ENCODE measurements around the gene CACNA1B.

CACNA1B gene

DNA sequence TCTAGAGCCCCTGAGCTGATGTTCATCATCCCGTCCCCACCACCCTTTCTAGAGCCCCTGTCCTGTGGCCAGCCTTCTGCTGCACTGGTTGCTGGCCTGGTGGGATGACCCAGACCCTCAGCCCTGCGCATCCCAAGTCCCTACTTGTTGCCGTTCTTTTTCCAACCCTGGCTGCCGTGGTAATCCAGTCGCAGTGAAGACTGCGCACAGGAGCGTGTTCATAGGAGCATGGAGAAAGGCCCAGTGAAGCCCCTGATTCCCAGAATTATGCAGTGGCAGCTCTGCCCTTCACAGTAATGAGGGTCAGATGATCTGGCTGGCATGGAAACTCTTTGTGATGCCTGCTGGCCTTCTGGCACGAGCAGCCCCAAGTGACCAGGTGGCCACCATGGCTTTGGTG is 183.3 kb downstream of the CACNA1B start:
- H3K9ac ChIP-seq (ENCODE audit: low read depth, low read length) = no peak overlapping the region
- H3K27ac ChIP-seq (ENCODE audit: low read length) = no peak overlapping the region
- H3K4me3 ChIP-seq (ENCODE audit: low read depth in 1 of 2, low read length in 2 of 2) = no peak overlapping the region
- H4K20me1 ChIP-seq (ENCODE audit: insufficient read depth, low read length) = no peaks in the 10 kb centered on the region
- no peaks in the 10 kb centered on the region for H3K36me3 ChIP-seq (ENCODE audit: insufficient read depth, low read length)
- ATAC-seq (ENCODE audit: insufficient read depth, low read depth) (no peak), DNase-seq (no peak)
- no peaks in the 10 kb centered on the region for H3K27me3 ChIP-seq (ENCODE audit: insufficient read depth, low read length, poor library complexity)
- no peak overlapping the region for H3K4me2 ChIP-seq (ENCODE audit: insufficient read depth, low read length)
- H3K4me1 ChIP-seq (ENCODE audit: insufficient read depth, low read length) = no peaks in the 10 kb centered on the region
- H3K9me3 ChIP-seq (ENCODE audit: insufficient read depth, low read length, severe bottlenecking) = no peaks in the 10 kb centered on the region
- no peak overlapping the region for H2AFZ ChIP-seq (ENCODE audit: low read depth, low read length)
- no peaks in the 10 kb centered on the region for H3K79me2 ChIP-seq (ENCODE audit: insufficient read depth, low read length)
- TF ChIP-seq, protein P1, sequence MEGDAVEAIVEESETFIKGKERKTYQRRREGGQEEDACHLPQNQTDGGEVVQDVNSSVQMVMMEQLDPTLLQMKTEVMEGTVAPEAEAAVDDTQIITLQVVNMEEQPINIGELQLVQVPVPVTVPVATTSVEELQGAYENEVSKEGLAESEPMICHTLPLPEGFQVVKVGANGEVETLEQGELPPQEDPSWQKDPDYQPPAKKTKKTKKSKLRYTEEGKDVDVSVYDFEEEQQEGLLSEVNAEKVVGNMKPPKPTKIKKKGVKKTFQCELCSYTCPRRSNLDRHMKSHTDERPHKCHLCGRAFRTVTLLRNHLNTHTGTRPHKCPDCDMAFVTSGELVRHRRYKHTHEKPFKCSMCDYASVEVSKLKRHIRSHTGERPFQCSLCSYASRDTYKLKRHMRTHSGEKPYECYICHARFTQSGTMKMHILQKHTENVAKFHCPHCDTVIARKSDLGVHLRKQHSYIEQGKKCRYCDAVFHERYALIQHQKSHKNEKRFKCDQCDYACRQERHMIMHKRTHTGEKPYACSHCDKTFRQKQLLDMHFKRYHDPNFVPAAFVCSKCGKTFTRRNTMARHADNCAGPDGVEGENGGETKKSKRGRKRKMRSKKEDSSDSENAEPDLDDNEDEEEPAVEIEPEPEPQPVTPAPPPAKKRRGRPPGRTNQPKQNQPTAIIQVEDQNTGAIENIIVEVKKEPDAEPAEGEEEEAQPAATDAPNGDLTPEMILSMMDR (IDR thresholded peaks at IDR 0.05; ENCODE audit: borderline replicate concordance, extremely low read depth, low read length, poor library complexity, severe bottlenecking) = no peak
- no peak for TF ChIP-seq EZH2 (IDR thresholded peaks at IDR 0.05; ENCODE audit: borderline replicate concordance, low read depth, low read length, severe bottlenecking)

GRCh38 chr9:138061631-138062030 is 184.0 kb downstream of the CACNA1B start:
- no peak overlapping the region for H2AFZ ChIP-seq (ENCODE audit: low read depth, low read length)
- no peak for DNase-seq

DNA sequence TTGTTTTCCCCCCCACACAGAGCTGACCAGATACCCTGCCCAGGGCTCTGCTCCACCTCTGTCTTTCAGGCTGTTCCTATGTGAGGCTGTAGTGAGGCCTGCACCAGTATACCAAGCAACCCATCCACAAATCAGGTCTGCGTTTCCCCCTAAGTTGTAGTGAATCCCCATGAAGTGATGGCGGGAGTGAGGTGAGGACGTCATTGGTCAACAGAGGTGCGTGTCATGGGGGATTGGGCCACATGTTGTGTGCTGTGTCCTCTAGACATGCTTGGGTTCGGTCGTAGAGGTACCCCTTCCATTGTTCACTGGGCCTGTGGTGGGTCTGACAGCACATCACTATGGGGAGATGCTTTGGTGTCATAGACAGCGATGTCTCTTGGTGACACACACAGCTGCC is 184.6 kb downstream of the CACNA1B start:
- Histone ChIP-seq H3K79me2 (ENCODE audit: insufficient read depth, low read length) (no peaks in the 10 kb centered on the region), H2AFZ (ENCODE audit: low read depth, low read length) (no peak overlapping the region), H3K27ac (ENCODE audit: low read length) (no peak overlapping the region), H3K9ac (ENCODE audit: low read depth, low read length) (no peak overlapping the region), H3K4me3 (ENCODE audit: low read depth in 1 of 2, low read length in 2 of 2) (no peak overlapping the region), H3K9me3 (ENCODE audit: insufficient read depth, low read length, severe bottlenecking) (no peaks in the 10 kb centered on the region), H3K27me3 (ENCODE audit: insufficient read depth, low read length, poor library complexity) (no peaks in the 10 kb centered on the region), H3K36me3 (ENCODE audit: insufficient read depth, low read length) (no peaks in the 10 kb centered on the region), H3K4me2 (ENCODE audit: insufficient read depth, low read length) (no peak overlapping the region), H3K4me1 (ENCODE audit: insufficient read depth, low read length) (no peaks in the 10 kb centered on the region), H4K20me1 (ENCODE audit: insufficient read depth, low read length) (no peaks in the 10 kb centered on the region)
- DNase-seq (no peak), ATAC-seq (ENCODE audit: insufficient read depth, low read depth) (no peak)
- TF ChIP-seq EZH2 (IDR thresholded peaks at IDR 0.05; ENCODE audit: borderline replicate concordance, low read depth, low read length, severe bottlenecking) = no peak
- TF ChIP-seq, protein P1 (IDR thresholded peaks at IDR 0.05; ENCODE audit: borderline replicate concordance, extremely low read depth, low read length, poor library complexity, severe bottlenecking) = no peak

More at GRCh38 chr9:138061631-138062030, 184.0 kb downstream of the CACNA1B start:
- TF ChIP-seq EZH2 (IDR thresholded peaks at IDR 0.05; ENCODE audit: borderline replicate concordance, low read depth, low read length, severe bottlenecking) = no peak
- Histone ChIP-seq H3K4me1 (ENCODE audit: insufficient read depth, low read length) (no peaks in the 10 kb centered on the region), H3K9me3 (ENCODE audit: insufficient read depth, low read length, severe bottlenecking) (no peaks in the 10 kb centered on the region), H3K79me2 (ENCODE audit: insufficient read depth, low read length) (no peaks in the 10 kb centered on the region), H4K20me1 (ENCODE audit: insufficient read depth, low read length) (no peaks in the 10 kb centered on the region), H3K36me3 (ENCODE audit: insufficient read depth, low read length) (no peaks in the 10 kb centered on the region), H3K4me3 (ENCODE audit: low read depth in 1 of 2, low read length in 2 of 2) (no peak overlapping the region), H3K27me3 (ENCODE audit: insufficient read depth, low read length, poor library complexity) (no peaks in the 10 kb centered on the region), H3K4me2 (ENCODE audit: insufficient read depth, low read length) (no peak overlapping the region), H3K9ac (ENCODE audit: low read depth, low read length) (no peak overlapping the region), H3K27ac (ENCODE audit: low read length) (no peak overlapping the region)
- ATAC-seq (ENCODE audit: insufficient read depth, low read depth) = no peak

DNA sequence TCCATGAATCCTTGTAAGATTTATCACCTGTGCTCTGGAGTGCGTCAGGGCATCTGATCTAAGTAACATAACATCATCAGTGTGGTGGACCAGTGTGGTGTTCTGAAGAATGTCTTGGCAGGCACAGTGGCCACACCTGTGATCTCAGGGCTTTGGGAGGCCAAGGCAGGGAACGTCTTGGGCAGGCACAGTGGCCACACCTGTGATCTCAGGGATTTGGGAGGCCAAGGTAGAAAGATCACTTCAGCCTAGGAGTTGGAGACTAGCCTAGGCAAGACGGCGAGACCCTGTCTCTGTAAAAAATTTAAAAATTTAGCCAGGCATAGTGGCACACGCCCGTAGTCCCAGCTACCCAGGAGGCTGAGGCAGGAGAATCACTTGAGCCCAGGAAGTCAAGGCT is 185.5 kb downstream of the CACNA1B start:
- Histone ChIP-seq H3K4me2 (ENCODE audit: insufficient read depth, low read length) (no peak overlapping the region), H2AFZ (ENCODE audit: low read depth, low read length) (no peak overlapping the region), H3K27ac (ENCODE audit: low read length) (no peak overlapping the region), H3K9me3 (ENCODE audit: insufficient read depth, low read length, severe bottlenecking) (no peaks in the 10 kb centered on the region), H3K9ac (ENCODE audit: low read depth, low read length) (no peak overlapping the region), H3K27me3 (ENCODE audit: insufficient read depth, low read length, poor library complexity) (no peaks in the 10 kb centered on the region), H3K4me3 (ENCODE audit: low read depth in 1 of 2, low read length in 2 of 2) (no peak overlapping the region), H4K20me1 (ENCODE audit: insufficient read depth, low read length) (no peaks in the 10 kb centered on the region), H3K79me2 (ENCODE audit: insufficient read depth, low read length) (no peaks in the 10 kb centered on the region), H3K4me1 (ENCODE audit: insufficient read depth, low read length) (no peaks in the 10 kb centered on the region), H3K36me3 (ENCODE audit: insufficient read depth, low read length) (no peaks in the 10 kb centered on the region)
- TF ChIP-seq, protein P1 (IDR thresholded peaks at IDR 0.05; ENCODE audit: borderline replicate concordance, extremely low read depth, low read length, poor library complexity, severe bottlenecking) = no peak
- TF ChIP-seq EZH2 (IDR thresholded peaks at IDR 0.05; ENCODE audit: borderline replicate concordance, low read depth, low read length, severe bottlenecking) = no peak
- ATAC-seq (ENCODE audit: insufficient read depth, low read depth) = no peak
- no peak for DNase-seq
